ENCODE results near the gene FAM210A. TPM values are rescaled to one million over a fixed set of nuclear protein-coding genes. Genes with fewer than 3 reads are reported as not detected.
A peak's percentile ranks its signal among the peaks of the same experiment; 100 is the strongest.
"Not testable (repeated sequence)": the region's sequence is repeated elsewhere in the genome, so short reads cannot be mapped to it uniquely, and the experiment has no call there.

Gene FAM210A, protein sequence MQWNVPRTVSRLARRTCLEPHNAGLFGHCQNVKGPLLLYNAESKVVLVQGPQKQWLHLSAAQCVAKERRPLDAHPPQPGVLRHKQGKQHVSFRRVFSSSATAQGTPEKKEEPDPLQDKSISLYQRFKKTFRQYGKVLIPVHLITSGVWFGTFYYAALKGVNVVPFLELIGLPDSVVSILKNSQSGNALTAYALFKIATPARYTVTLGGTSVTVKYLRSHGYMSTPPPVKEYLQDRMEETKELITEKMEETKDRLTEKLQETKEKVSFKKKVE
- total RNA-seq, result 14.8 TPM

DNA sequence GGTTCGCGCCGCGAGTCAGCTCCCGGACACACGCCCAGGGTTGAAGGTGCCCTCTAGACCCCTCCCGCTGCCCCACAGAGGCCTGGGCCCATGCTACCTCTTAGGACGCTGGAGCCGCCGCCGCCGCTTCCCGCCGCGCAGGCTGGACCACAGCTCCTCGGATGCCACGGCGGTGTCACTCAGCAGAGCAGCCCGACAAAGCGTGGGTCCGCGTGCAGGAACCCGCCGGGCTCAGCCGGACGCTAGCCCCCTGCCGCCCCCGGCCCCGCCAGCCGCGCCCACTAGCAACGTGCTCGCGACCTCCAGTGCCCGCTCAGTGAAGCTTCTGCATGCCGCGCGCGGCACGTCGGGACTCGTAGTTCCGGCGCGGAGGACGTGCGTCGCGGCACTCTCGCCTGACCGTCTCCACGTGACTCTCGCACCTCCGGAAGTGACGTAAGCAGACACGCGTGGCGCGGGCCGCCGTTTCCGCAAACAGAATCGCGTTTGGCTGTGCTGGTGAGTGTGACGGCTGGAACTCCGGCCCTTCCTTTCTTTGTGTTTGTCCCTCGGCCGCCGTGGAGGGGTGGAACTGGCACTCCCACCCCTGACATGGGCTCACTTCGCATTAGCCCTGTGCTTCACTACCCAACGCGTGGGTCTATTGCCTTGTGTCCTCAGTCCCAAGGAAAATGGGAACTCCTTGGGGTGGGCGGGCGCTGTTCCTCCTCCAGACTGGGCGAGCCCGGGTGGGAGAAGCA, at the start of gene FAM210A, which contains the start of gene RNMT:
TSS of gene FAM210A (minus strand) at position 327 of the 740 bp plus-strand sequence. CDS start 44,481 bp downstream, outside the sequence.
TSS of gene RNMT (plus strand) at position 442 of the 740 bp plus-strand sequence. CDS start 4,845 bp downstream, outside the sequence.
- peak; percentile 96 for DNase-seq (ENCODE audit: low spot score)

DNA sequence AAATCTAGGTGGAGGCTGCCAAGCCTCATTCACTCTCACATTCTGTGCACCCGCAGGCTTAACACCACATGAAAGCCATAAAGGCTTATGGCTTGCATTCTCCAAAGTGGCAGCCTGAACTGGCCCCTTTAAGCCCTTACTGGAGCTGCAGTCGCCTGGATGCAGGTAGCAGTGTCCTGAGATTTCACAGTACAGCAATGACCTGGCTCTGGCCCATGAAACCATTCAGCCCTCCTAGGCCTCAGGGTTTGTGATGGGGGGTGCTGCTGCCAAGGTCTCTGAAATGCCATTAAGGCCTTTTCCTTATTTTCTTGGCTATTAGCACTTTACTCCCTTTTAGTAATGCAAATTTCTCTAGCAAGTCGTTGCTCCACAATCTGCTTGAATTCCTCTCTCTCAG, 48.7 kb upstream of the FAM210A start:
- DNase-seq (ENCODE audit: low spot score), result no peak

DNA sequence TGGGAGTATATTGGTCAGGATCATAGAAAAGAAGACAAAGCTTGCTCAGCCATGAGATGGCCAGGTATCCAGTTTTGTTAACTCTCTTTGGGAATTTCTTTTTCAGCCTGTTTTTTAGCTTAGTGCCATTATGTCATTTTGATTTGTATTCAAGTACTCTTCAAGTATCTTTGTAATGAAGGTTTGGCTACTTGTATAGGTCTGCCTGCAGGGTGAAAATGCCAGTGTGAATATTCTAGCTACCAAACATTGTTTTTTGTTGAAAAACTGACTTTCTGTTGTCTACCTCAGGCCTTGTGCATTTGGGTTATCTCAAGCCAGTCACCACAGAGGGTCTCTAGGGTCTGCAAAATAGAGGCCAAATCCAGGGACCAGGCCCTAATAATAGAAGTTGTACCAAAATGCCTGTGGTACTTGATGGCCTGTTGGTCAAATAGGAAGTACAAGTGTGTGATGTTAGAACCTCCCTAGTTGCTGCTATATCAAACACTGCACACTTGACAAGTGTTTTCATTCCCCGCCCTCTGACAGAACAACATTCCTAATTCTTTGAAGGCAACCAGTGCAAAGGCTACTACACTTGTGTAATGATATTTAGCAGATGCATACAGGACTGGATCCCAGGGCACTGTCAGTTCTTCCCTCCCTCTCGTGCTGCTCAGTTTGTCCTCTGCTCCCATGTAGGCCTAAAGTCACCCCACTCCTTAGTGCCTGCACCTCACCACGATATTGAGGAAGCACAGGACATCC, 36.5 kb upstream of the FAM210A start:
- no peak for DNase-seq (ENCODE audit: low spot score)

DNA sequence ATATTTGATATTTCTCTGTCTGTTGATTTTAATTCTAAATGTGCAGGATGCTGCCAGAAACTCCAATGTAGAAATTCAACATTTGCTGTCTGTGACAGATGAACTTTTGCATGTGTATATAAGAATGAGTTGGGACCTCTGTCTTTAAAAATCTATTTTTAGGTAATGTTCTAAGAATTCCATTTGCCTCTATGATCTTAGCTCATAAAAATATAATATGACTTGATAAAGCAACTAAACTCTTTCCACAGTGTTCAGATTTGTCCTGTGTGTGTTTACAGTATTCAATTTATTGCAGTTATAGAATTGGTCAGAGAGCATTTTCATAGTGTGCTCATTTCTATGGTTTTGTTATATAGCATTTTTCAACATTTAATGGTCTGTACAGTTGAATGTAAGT, 33.7 kb upstream of the FAM210A start:
- no peak for DNase-seq (ENCODE audit: low spot score)

DNA sequence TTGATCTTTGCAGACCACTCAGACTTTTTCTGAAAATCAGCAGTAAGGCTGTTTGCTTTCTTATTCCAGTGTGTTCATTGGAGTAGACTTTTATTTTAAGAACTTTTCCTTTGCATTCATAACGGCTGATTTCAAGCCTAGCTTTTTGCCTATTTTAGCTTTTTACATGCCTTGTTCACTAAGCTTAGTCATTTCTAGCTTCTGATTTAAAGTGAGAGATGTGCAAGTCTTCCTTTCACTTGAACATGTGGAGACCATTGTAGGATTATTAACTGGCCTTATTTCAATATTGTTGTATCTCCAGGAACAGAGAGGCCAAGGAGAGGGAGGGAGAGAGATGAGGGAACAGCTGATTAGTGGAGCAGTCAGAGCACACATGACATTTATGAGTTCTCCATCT, 32.3 kb upstream of the FAM210A start:
- DNase-seq (ENCODE audit: low spot score), result no peak

DNA sequence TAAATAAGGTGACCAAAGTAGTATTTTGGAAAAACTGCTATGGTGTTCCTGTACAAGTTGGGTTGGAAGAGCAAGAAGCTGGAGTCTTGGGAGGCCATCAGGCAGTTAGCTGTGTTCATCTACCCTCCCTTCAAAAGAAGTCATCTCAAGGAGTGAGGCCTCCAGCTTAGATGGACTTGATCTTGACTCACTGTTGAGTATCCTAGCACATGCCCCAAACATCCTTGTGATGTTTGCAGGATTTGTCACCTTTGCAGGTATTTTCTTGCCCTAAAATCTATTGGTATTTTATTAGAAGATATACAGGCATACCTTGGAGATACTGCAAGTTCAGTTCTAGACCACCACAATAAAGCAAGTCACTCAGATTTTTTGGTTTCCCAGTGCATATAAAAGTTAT, 30.3 kb upstream of the FAM210A start:
- DNase-seq (ENCODE audit: low spot score), result no peak

DNA sequence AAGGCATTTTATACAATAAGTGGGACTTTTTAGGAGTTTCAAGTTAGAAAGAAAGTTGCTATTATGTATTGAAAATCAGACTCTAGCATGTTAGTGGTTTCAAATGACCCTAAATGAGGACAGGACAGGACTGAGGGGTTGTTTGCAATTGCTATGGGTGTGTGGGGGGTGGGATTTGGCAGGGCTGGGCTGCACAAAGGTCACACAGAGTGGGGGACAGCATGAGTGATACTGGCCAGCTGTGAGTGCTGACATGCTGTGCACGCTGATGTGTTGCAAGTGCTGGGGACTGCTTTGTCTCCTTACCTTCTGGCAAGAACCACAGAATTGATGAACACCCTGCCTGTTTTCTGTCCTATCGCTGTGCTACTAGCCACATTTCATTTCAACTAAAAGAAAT, 29.9 kb upstream of the FAM210A start:
- DNase-seq (ENCODE audit: low spot score), result no peak

DNA sequence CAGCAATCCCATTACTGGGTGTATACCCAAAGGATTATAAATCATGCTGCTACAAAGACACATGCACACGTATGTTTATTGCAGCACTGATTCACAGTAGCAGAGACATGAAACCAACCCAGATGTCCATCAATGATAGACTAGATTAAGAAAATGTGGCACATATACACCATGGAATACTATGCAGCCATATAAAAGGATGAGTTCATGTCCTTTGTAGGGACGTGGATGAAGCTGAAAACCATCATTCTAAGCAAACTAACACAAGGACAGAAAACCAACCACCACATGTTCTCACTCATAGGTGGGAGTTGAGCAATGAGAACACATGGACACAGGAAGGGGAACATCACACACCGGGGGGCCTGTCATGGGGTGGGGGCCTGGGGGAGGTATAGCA, 25.2 kb upstream of the FAM210A start:
- DNase-seq (ENCODE audit: low spot score), result not testable (repeated sequence)

DNA sequence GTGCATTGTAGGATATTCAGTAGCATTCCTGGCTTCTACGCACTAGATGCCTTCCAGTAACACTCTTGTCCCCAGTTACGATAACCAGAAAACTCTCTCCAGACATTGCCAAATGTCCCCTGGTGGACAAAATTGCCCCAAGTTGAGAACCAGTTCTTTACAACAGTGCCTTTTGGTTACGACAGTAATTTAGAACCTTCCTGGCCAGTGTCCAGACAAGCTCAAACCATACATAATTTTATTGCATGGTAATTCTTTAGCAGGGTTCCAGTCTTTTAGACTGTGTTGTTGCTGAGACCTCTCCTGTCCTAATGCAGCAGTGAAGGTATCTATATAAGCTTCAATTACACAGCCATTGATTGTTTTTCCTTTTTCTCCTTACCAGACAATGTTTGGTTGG, 20.3 kb upstream of the FAM210A start:
- no peak for DNase-seq (ENCODE audit: low spot score)

DNA sequence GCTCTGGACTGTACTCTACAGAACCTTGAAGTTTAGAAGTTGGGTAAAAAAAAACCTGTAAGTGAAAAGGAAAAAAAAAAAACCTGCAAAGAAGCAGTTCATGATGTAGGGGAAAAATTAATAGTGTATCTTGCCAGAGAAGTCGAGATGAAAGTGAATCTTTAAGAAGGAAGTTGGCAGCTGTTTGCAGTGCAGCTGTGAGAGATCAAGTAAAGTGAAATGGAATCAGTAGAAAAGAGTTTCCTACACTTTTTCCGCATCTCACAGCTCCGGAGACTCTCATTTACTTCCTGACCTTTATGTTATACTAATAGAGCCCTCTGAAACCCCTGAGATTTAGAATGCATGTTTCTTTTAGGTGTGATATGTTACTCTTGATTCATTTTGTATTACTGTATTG, 19.3 kb upstream of the FAM210A start:
- DNase-seq (ENCODE audit: low spot score), result no peak

DNA sequence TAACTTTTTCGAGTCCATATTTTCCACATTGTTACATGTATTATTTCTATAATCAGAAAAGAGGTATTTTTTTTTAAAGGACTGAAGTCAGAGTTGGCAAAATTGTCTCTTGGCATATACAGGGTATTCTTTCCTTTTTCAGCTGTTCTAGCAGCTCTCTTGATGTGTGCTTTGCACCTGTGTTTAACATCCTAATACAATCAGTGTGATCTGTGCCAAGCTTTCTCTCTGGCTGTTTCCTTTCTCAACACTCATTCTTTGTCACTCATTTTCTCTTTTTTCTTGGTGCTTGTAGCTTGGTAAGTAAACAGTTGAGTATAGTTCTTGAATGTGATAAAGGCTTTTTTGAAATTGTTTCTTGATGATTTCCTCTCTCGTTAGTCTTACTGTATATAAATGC, 9.3 kb upstream of the FAM210A start:
- DNase-seq (ENCODE audit: low spot score), result no peak

DNA sequence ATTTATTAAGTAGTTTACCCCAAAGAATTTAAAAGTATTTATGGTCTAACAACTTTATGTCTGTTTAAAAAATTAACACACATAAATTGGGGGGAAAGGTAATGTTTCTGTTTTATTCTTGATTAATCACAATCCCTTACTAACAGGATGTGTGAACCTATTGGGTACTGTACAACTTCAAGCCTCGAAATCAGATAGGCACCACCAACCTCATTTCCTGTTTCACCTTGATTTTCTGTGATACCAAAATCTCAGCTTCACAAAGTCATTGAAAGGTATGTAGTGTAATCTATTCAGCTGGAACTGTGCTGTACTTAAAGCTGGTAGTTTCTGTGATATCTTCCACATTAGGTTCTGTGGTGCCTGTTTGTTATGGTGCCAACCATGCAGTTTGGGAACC, 4.1 kb upstream of the FAM210A start:
- no peak for DNase-seq (ENCODE audit: low spot score)

DNA sequence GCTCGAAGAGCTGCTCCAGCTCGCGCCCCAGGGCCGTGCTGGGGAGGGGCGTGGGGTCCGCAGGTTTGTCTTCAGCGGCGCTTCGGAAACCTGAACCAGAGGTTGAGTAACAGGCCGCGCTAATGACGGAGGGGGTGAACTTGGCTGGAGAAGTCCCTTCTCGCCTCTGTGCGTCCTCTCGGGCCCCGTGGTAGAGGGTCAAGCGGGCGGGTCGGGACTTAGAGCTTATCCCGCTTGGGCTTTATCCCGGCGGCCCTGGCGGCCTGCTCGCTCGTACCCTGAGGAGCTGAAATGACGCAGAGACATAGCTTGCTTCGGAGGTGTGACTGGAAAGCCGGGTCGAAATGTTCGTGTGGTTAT, 594 bp upstream of the FAM210A start:
- DNase-seq (ENCODE audit: low spot score), result peak; percentile 52

DNA sequence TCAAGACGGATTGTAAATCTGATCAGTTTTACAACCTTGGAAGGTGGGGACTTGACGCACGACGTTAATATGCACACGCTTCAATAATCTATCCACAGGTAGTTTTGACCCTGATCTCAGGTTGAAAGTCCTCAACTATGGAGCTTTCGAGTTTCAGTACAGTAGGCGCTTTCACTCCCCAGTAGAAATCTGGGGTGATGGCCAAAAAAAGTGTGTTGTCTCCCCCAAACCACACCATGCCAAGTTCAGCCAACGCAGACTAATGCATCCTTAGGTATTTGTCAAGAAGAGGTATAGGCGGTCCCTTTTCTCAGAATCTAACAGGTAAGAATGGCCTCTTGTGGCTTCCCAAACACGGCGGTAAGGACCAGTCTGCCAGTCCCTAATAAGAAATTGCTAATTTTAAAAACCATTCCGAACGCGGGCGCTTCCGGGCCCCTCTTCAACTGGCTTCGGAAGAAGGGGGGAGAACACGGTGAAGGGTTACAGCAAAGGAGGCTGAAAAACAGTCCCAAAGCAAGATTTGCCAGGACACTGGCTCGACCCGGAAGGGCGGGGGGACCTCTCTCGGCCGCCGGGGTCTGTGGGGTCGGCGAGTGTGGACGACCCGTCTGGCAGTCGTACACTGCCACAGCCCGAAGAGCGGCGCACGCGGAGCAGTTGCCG, 659 bp downstream of the FAM210A start:
- no peak for DNase-seq (ENCODE audit: low spot score)

DNA sequence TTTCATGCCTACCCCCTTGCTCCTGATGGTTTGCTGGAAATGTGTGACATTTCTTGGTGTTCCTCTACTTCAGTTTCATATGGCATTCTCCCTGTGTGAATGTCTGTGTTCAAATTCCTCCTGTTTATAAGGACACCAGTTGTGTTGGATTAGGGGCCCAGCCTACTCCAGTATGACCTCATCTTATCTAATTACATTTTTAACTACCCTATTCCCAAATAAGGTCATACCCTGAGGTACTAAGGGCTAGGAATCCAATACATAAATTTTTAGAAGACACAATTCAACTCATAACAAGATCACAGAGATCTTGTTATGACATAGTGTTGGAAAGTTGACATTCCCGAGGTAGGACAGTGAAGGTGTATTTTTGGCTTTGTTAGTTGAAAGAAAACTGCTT, 5.5 kb downstream of the FAM210A start:
- no peak for DNase-seq (ENCODE audit: low spot score)

DNA sequence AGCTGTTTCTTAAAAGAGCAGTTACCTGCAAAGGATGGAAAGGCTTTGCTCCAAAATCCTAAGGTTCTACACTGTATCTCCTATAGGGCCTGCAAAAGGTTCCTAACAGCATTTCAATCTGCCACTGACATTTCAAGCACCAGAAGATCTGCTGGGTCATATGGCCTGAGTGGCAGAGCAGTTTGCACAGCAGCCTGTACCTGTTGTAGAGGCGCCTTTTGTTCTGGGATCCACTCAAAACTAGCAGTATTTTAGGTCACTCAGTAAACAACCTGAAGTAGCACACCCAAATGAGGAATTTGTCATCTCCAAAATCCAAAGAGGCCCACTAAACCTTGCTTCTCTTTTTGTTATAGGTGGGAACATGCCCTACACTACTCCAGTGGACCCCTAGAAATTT, 6.2 kb downstream of the FAM210A start:
- DNase-seq (ENCODE audit: low spot score), result no peak

DNA sequence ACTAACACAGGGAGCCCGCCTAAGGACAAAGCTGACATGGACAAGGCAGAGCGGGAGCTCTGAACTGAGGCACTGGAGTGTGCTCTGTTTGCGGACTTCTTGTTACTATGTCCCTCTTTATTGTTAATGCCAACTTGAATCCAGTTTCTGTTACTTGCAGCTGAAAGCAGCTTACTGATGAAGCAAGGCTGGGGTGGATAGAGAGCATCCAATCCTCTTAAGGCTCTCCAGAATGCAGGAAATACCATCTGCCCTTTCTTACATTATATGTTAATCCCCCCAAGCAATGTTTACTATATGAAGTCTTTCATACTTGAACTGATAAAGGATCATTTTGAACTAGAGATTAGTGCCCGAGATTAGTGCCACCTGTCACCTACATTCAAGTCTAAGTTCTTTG, 9.4 kb downstream of the FAM210A start:
- DNase-seq (ENCODE audit: low spot score), result no peak

DNA sequence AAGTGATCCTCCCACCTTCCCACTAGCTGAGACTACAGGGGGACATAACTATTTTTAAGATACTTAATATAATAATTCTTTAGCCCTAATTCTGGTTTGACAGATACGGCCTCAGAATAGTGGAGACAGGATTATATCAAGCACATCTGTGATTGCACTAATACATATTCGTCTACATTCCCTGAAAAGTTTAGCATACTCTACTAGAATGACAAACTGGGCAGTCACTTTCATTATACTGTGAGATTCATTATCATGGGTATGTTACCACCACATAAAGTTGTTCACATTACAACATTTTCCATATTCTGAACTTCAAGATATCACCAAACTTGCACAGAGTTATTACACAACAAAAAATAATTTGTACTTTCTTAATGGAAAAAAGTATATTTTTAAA, 11.0 kb downstream of the FAM210A start:
- DNase-seq (ENCODE audit: low spot score), result no peak

DNA sequence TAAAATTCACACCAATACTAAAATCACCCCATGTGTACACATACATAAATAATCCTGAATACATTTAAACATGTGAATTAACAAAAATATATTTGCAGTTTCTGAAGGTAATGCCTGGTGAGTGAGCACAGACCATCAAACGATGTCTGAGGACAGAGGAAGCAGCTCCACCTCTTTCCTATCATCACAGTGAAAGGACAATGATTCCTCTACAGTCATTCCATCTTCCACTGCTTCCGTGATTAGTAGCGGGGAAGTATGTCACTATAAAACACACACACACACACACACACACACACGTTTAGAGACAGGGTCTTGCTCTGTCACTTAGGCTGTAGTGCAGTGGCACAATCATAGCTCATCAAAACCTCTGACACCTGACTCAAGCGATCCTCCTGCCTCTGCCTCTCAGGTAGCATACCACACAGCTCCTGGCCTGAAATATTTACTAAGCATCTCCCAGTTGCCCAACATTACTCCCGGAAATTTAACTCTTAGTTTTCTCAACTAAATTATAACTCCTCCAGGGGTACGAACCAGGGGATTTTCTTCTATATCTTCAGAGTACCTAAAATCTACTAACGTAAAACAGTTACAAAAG, 12.8 kb downstream of the FAM210A start:
- DNase-seq (ENCODE audit: low spot score), result no peak

DNA sequence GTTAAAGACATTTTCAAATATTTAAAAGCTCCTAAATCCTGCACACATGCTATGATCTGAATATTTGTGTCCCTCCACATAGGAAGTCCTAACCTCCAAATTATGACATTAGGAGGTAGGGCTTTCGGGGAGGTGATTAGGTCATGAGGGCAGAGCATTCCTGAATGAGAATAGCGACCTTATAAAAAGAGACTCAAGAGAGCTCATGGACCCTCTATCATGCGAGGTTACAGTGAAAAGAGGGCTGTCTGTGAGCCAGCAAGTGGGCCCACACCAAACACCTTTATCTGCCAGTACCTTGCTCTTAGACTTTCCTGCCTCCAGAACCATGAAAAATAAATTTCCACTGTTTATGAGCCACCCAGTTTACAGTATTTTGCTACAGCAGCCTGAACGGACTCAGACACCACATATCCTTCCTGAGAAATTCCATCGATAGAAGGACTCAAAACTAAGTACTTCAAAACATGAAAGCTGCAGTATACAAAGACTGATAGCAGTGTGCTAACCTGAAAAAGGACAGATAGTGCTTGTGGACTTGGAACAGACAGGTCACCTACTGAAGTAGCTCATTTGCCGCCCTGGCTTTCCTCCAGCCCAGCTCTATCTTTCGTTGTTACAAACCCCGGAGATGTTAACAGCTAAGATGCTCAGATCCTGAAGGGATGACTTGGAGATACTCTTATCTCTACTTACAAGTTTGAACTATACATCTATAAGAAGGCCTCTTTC, 13.8 kb downstream of the FAM210A start:
- no peak for DNase-seq (ENCODE audit: low spot score)

DNA sequence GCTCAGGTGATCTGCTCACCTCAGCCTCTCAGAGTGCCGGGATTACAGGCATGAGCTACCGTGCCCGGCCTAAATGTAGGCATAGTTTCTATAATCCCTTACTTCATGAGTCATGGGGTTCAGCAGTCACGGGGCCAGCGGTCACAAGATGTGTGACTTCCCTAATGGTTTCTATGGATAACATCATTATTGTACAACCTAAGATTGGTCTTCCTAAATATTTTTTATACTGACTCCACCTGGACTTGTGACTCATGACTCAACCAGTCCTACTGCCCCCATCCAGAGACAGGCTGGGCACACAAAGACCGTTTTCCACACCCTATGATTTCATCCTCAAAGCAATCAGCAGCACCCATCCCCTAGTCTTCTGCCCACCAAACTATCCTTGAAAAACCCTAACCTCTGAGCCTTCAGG, 15.9 kb downstream of the FAM210A start:
- DNase-seq (ENCODE audit: low spot score), result no peak
